ENCODE measurements around the gene LILRA5. TPM values are rescaled to one million over a fixed set of nuclear protein-coding genes. Genes with fewer than 3 reads are reported as not detected.

The LILRA5 gene
- total and polyA plus RNA-seq, 2 of the 4 experiments (the other 2 are of a cell fraction) = not detected

- in situ Hi-C loops (cut with MboI; ENCODE audit: low sequenced_read_pairs) = no loop called here
- Histone ChIP-seq H3K9ac (ENCODE audit: low read depth, low read length) (no peak overlapping the region), H3K23ac (ENCODE audit: low read depth, low read length) (no peak overlapping the region), H3K27me3 (ENCODE audit: control insufficient read depth, insufficient read depth, low read length) (no peaks in the 10 kb centered on the region), H3K14ac (replicated peaks; ENCODE audit: low read depth, low read length) (no peak overlapping the region), H3K4me2 (ENCODE audit: low read depth, low read length) (no peak overlapping the region), H2BK5ac (ENCODE audit: low read depth, low read length, poor library complexity, severe bottlenecking) (no peak overlapping the region), H2AK9ac (replicated peaks; ENCODE audit: low read depth, low read length, poor library complexity) (no peak overlapping the region), H4K5ac (ENCODE audit: low read depth, low read length) (no peak overlapping the region), H3K9me1 (ENCODE audit: insufficient read depth, low read length) (no peaks in the 10 kb centered on the region), H4K91ac (ENCODE audit: insufficient read depth, low read depth, low read length) (no peak overlapping the region), H4K20me1 (ENCODE audit: insufficient read depth, low read length) (no peaks in the 10 kb centered on the region), H3K36me3 (ENCODE audit: control insufficient read depth, insufficient read depth, low read length) (no peaks in the 10 kb centered on the region), H3K4me3 (ENCODE audit: insufficient read depth, low read depth, low read length) (no peak overlapping the region), H3K27ac (ENCODE audit: insufficient read depth, low read length) (no peak overlapping the region), H2BK20ac (ENCODE audit: low read depth, low read length) (no peak overlapping the region), H4K8ac (ENCODE audit: low read depth in 2 of 2, low read length in 2 of 2) (no peak overlapping the region), H2AK5ac (ENCODE audit: low read depth, low read length) (no peak overlapping the region), H3K4ac (ENCODE audit: low read depth, low read length) (no peak overlapping the region), H3K9me3 (ENCODE audit: control insufficient read depth, insufficient read depth, low read length) (peaks cover 6% of the 10 kb centered on the region), H2BK15ac (ENCODE audit: low read depth, low read length) (no peak overlapping the region), H3K79me1 (ENCODE audit: low read depth in 1 of 2, low read length in 2 of 2) (no peaks in the 10 kb centered on the region), H3K56ac (ENCODE audit: extremely low read depth, insufficient read depth, low read length) (no peak overlapping the region), H2BK120ac (ENCODE audit: low read depth, low read length) (no peak overlapping the region), H3K4me1 (ENCODE audit: control insufficient read depth, insufficient read depth, low read length) (no peaks in the 10 kb centered on the region), H3K18ac (ENCODE audit: low read depth, low read length) (no peak overlapping the region), H2AFZ (replicated peaks; ENCODE audit: low read length, poor library complexity) (no peak overlapping the region)
- WGBS, 2 experiments (ENCODE audit: extremely low coverage in 2 of 2, insufficient read length in 1 of 2) = 70% methylated on average over 2 of the region's 5 CpGs; no CpG with 5 or more reads in 1 of the 2 experiments
- intact Hi-C loops (cut with micrococcal nuclease) = no loop called here
- dilution Hi-C loops (cut with HindIII; ENCODE audit: low sequenced_read_pairs, unreplicated experiment) = no loop called here
- no TSS peak for BruUV-seq (replicated peaks)
- DNase-seq (no peak), ATAC-seq (ENCODE audit: low read depth) (no peak)
- ChIA-PET POLR2A (ENCODE audit: unreplicated experiment) (no interaction called here), CTCF (no interaction called here)
- TF ChIP-seq RCOR1 (IDR thresholded peaks at IDR 0.05; ENCODE audit: insufficient replicate concordance, low read length) = no peak
- no peak for TF ChIP-seq SMC3 (IDR thresholded peaks at IDR 0.05; ENCODE audit: low read depth, low read length)
- TF ChIP-seq NFE2L2 (IDR thresholded peaks at IDR 0.05; ENCODE audit: low read depth, low read length) = no peak
- TF ChIP-seq MAFK (IDR thresholded peaks at IDR 0.05; ENCODE audit: low read depth, low read length) = no peak
- no peak for TF ChIP-seq CHD1 (IDR thresholded peaks at IDR 0.05; ENCODE audit: low read depth, low read length)
- no peak for TF ChIP-seq POLR2A (IDR thresholded peaks at IDR 0.05; ENCODE audit: low read depth, low read length)
- no peak for TF ChIP-seq FOS (IDR thresholded peaks at IDR 0.05; ENCODE audit: low read depth, low read length)
- TF ChIP-seq, protein P1, sequence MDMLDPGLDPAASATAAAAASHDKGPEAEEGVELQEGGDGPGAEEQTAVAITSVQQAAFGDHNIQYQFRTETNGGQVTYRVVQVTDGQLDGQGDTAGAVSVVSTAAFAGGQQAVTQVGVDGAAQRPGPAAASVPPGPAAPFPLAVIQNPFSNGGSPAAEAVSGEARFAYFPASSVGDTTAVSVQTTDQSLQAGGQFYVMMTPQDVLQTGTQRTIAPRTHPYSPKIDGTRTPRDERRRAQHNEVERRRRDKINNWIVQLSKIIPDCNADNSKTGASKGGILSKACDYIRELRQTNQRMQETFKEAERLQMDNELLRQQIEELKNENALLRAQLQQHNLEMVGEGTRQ (IDR thresholded peaks at IDR 0.05; ENCODE audit: low read depth, low read length) = no peak
- TF ChIP-seq MXI1 (IDR thresholded peaks at IDR 0.05; ENCODE audit: borderline replicate concordance, low read depth, low read length) = no peak
- TF ChIP-seq, protein P2, sequence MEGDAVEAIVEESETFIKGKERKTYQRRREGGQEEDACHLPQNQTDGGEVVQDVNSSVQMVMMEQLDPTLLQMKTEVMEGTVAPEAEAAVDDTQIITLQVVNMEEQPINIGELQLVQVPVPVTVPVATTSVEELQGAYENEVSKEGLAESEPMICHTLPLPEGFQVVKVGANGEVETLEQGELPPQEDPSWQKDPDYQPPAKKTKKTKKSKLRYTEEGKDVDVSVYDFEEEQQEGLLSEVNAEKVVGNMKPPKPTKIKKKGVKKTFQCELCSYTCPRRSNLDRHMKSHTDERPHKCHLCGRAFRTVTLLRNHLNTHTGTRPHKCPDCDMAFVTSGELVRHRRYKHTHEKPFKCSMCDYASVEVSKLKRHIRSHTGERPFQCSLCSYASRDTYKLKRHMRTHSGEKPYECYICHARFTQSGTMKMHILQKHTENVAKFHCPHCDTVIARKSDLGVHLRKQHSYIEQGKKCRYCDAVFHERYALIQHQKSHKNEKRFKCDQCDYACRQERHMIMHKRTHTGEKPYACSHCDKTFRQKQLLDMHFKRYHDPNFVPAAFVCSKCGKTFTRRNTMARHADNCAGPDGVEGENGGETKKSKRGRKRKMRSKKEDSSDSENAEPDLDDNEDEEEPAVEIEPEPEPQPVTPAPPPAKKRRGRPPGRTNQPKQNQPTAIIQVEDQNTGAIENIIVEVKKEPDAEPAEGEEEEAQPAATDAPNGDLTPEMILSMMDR (conservative IDR thresholded peaks at IDR 0.05; ENCODE audit: low read depth, low read length) = no peak
- TF ChIP-seq BHLHE40 (IDR thresholded peaks at IDR 0.05; ENCODE audit: low read depth, low read length) = no peak
- no peak for TF ChIP-seq RAD21 (IDR thresholded peaks at IDR 0.05; ENCODE audit: low read length)
- TF ChIP-seq RFX5 (IDR thresholded peaks at IDR 0.05; ENCODE audit: low read depth, low read length) = no peak
Observed at GRCh38 chr19:54310543-54310942, 2.4 kb downstream of the LILRA5 start.

Measured in IMR-90 (cell line).